NCI-H1092 (cell line): ENCODE measurements around the gene SLC16A13.
"Not testable (repeated sequence)": the region's sequence is repeated elsewhere in the genome, so short reads cannot be mapped to it uniquely, and the experiment has no call there.

ENCODE experiments used
- DNase-seq: peaks from one replicate; lab custom pipeline; 2025; lab: John Stamatoyannopoulos, UW

Gene SLC16A13

DNA sequence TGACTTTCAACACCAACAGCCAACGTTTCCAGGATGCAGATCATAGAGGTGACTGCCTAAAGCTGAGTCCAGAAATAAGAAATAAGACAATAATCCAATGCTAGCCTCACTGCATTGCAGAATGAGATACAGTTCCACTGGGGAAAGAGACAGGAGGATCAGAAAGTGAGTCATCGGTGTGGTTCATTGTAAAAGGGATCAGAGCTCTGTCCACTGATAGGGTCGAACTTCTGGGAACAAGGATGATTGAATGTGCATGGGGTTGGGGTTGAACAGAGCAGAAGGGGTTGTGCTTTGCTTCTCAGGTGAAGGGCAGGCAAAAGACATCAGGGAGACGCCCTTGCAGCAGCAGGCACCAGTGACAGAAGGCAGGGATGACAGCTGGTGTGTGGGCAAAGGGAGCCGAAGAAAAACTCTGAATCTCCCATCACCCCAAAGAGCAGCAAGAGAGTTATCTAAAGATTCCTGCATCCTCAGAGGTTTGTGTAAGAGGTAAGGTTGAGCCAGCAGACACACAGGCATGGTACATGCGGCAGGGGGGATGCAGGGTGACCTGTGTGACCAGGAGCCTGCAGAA lies 27.8 kb downstream of the SLC16A13 start:
- no peak for DNase-seq

DNA sequence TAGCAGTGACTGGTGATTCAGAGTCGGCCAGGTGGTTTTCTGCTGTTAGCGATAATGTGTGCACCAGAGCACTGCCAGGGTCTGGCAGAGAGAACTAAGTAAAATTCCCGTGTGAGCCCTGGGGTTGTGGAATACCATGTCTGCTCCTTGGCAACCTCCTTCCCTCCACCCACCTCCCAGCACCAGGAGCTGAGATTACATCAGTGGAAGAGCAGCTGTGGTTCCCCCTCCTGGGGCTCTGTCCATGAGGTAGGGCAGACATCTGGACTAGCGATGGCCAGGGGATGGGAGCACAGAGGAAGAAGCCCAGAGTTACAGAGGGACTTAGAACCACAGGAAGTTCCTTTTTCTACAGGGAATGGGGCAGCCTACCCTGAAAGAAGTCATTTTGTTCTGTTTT lies 28.4 kb downstream of the SLC16A13 start:
- DNase-seq: no peak

DNA sequence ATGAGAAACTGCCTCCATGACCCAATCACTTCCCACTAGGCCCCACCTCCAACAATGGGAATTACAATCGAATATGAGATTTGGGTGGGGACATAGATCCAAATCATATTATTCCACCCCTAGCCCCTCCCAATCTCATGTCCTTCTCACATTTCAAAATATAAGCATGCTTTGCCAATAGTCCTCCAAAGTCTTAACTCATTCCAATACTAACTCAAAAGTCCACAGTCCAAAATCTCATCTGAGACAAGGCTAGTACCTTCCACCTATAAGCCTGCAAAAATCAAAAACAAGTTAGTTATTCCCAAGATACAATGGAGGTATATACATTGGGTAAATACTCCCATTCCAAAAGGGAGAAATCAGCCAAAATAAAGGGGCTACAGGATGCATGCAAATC lies 31.4 kb downstream of the SLC16A13 start:
- DNase-seq: no peak

DNA sequence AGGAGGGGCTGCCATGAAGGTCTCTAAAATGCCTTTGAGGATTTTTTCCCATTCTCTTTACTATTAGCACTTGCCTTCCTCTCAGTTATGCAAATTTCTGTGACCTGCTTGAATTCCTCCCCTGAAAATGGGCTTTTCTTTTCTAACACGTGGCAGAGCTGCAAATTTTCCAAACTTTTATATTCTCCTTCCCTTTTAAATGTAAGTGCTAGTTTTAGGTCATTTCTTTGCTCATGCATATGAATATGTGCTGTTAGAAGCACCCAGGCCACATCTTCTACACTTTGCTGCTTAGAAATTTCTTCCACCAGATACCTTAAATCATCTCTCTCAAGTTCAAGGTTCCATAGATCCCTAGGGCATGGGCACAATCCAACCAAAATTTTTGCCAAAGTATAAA lies 32.5 kb downstream of the SLC16A13 start:
- no peak for DNase-seq

DNA sequence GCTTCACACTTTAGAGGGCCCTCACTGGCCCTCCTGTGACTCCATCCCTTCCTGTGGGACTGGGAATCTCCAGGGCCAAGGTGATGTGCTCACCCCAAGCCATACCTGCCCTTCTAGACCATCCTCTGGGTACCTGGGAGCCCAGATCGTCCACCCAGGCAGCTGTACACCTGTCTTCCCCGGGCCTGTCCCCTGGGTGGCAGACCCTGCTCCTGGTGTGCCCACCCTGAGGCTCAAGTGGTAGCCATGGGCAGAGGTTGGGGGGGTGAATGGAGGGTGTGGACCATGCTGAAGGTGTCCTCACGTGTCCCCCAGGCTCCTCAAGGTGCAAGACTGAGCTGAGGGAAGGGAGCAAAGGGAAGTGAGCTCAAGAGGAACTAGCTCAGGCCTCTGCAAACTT lies 34.9 kb downstream of the SLC16A13 start:
- DNase-seq: no peak

DNA sequence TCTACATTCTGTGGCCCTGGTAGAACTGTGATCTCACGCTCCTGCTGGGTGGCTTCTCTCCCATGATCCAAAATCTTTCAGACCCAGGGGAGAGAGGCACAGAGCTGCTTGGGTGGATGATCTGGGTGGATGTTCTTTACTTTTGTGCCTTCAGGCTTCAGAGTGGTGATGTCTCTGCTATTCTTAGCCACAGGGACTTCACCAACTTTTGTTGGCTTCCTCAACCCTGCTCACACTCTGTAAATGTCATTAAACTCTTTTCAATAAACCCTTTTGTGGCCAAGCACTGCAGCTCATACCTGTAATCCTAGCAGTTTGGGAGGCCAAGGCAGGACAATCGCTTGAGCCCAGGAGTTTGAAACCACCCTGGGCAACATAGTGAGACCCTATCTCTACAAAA lies 36.6 kb downstream of the SLC16A13 start:
- no peak for DNase-seq

DNA sequence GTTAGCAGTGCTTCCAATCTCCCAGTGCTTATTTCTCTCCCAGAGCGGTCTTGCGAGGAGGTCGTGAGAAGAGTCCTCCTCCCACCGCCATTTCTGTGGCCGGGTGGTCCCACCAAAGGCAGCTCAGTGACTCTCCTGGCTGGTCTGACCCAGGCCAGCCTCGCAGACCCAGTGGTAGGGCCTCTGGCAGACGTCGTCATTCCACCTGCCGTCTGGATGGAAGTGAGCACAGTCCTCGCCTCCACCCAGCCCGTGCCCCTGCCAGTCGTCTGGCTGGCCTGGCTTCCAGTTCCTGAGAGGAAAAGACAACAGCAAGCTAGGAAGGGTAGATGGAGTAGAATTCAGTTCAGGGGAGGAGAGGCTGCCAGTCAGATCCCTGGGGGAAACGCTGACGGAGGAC lies 39.1 kb downstream of the SLC16A13 start:
- DNase-seq: no peak

DNA sequence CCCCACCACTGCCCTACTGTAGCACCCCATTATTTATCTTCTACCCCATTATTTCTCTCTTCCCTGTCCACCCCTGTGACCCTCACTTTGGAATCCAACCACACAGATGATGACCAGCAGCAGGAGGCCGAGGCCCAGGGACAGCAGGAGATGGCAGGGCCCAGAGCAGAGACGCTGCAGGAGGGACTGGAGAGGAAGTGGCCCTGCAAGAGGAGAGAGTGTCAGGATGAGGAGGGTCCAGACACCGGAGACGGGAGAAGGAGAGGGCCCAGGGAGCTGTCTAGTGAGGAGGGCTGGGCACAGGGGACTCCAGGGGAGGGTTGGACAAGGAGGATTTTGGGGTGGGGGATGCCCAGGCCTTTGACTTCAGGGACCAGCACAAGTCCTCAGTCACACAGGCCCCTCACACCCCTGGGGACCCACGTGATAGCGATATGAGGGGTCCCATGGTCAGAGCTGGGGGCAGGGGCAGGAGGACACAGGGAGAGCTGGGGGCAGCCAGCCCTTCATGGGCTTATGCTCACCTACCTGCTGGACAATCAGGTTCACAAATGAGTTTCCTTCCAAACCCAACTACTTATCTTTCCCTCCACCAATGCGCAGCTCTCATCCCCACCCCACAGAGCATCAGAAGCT lies 42.2 kb downstream of the SLC16A13 start:
- DNase-seq: no peak

DNA sequence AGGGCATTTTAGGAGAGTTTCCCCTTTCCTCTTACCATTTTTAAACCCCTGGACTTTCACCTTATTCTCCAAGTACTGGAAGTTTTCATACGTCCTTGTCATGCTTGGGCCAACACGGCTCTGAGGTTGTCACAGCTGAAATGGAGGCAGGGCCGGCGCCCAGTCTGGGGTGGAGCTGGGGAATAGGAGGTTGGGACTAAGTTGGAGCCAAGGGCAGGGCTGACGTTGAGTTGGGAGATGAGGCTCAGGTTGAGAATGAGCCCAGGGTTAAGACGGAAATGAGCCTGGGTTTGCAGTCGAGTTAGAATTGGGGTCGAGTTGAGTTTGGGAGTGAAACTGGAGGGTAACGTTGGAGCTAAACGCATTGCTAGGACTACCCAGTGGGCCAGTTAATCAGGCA lies 42.9 kb downstream of the SLC16A13 start:
- DNase-seq: no peak

DNA sequence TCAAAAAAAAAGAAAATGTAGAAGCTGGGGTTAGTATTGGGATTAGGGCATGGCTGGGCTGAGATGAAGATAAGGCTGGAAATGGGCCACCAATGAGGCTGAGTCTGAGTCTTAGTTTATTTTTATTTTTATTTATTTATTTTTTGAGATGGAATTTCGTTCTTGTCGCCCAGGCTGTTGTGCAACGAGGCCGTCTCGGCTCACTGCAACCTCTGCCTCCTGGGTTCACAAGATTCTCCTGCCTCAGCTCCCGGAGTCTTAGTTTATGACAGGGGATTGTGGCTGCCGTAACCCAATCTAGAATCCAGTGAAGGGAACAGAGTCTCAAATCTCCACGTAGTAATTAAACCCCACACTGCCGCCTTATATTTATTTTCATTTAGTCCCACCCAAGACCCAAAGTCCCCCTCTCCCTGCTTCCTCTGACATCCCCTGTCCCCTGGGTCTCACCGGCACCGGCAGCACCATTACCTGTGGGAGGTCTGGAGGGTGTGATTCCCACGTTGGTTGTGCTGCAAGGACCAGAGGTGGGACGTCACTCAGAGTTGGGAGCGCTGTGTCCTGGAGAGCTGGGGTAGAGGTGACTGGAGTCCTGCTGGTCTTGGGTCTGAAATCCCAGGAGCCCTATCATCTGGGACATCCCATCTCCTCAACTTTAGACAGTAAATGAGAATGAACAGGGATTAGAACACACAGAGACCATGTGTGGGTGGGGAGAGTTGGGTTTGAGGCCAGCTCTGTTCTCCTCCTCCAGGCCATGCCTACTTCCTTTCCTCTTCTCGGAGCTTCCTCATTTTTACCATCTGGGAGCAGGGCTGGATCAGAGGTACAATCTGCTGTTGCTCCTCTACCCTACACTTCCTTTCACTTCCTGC lies 44.0 kb downstream of the SLC16A13 start, which contains the start of gene CLEC10A:
Gene CLEC10A (minus strand): TSS at position 671 of the 875 bp plus-strand sequence. CDS start 1,439 bp downstream, outside the sequence.
- DNase-seq: no peak

DNA sequence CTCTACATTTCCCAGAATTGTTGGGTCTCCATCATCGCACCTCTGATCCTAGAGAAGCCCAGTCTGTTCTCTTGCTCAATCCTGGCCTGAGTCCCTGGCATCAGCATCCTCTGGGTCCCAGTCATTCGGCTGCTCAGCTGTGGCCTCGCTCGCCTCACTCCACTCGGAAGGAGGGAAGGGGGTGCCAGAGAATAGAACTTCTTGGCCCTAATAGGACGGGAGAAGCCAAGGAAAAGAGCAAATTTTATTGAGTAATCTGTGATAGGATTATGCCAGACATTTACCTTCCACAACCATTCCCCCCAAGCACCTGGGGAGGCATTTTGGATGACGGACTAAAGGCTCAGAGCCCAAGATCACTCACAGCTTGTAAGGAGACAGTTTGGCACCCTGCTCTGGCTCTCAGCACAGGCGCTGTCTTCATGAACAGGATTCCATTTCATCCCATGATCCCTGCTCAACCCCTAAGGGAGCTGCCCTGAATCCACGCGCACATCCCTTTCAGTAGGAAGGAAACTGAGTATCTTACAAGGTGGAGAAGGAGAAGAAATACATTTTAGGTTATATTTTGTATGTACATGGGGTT lies 44.7 kb downstream of the SLC16A13 start:
- no peak for DNase-seq

DNA sequence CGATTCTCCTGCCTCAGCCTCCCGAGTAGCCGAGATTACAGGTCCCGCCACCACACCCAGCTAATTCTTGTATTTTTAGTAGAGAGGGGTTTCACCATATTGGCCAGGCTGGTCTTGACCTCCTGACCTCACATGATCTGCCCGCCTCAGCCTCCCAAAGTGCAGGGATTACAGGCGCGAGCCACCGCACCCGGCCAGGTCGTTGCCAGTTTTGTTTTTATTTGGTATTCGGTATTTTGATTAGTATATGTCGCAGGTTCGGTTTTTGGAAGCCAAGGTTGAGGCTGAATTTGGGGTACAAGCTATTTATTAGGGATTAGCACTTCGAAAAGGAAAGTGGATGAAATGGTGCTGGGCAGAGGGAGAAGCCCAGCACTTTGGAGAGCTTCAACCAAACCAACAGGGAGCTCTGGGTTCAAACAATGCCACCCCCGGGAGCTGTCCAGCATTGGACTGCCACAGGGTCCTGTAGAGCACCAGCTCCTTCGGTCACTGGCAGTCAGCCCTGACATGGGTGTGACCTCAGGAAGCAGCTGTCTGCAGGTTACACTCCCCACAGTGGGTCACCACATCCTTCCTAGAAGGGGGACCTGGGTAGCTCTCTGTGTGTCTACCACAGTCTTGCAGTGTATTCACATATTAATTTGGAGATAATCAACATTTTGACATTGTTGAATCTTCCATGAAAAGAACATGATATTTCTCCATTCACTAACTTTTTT lies 45.7 kb downstream of the SLC16A13 start:
- no peak for DNase-seq

DNA sequence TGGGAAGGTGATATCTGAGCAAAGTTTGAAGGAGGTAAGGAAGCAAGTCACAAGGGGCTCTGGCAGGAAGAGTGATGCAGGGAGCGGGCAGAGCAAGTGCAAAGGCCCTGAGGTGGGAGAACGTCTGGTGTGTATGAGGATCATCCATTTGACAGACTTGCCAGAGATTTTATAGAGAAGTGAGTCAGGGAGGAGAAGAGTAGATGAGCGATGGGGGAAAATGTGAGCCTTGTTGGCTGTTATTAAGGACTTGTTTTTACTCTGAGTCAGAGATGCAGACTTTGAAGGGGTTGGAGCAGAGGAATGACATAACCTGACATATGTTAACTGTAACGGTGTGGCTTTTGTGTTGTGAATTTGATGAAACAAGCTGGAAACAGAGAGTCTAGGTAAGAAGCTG lies 47.8 kb downstream of the SLC16A13 start:
- no peak for DNase-seq

DNA sequence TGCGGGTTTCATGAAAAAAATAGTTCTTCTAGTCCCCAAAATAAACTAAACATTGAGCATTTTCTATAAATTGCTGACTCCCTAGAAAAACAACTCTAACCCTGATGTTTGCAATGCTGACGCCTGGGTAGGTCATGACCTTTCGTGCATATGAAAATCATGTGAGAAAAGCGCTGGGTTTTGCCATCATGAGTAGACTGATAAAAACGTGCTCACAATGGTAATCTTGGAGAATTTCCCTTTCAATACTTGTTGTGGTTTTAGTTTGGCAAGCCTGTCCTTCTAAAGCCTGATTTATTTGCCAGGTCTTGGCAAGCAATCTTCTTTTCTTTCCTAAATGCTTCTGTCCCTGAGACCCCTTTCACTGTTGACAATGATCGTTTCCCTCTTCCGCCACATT lies 48.3 kb downstream of the SLC16A13 start:
- no peak for DNase-seq

DNA sequence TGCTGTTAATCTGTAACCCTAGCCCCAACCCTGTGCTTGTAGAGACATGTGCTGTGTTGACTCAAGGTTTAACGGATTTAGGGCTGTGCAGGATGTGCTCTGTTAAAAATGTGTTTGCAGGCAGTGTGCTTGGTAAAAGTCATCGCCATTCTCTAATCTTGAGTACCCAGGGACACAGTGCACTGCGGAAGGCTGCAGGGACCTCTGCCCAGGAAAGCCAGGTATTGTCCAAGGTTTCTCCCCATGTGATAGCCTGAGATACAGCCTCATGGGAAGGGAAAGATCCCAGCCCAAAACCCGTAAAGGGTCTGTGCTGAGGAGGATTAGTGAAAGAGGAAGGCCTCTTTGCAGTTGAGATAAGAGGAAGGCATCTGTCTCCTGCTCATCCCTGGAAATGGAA lies 52.6 kb downstream of the SLC16A13 start:
- not testable (repeated sequence) for DNase-seq

DNA sequence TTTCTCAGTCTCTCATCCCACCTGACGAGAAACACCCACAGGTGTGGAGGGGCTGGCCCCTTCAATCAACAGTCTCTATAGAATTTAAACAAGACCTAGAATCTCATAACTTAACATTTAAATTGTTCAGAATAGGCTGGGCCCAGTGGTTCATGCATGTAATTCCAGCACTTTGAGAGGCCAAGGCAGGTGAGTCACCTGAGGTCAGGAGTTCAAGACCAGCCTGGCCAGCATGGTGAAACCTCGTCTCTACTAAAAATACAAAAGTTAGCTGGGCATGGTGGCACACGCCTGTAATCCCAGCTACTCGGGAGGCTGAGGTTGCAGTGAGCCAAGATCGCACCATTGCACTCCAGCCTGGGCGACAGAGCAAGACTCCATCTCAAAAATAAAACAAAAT lies 53.8 kb downstream of the SLC16A13 start:
- DNase-seq: not testable (repeated sequence)
